DMS153 treated with DMSO at 0.1 percent for 48 hours (cell line): ENCODE results near the gene ARAP3.

Source experiments
- DNase-seq: peaks from one replicate; lab custom pipeline; 2025; ENCODE audit not compliant: unreplicated experiment; lab: John Stamatoyannopoulos, UW

The ARAP3 gene

GRCh38 chr5:141641634-141642267 is 40.3 kb downstream of the ARAP3 start:
- no peak for DNase-seq

- no peak for DNase-seq
Observed at GRCh38 chr5:141640698-141641097, 41.3 kb downstream of the ARAP3 start.

DNA sequence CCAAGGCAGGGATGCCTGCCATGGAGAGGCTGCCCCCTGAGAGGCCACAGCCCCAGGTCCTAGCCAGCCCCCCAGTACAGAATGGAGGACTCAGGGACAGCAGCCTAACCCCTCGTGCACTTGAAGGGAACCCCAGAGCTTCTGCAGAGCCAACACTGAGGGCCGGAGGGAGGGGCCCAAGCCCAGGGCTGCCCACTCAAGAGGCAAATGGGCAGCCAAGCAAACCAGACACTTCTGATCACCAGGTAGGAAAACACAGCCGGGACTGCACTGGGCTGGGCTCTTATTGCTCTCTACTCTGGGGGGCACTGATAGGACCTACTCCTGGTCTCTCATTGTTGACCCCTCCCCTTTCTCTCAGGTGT is 42.0 kb downstream of the ARAP3 start:
- DNase-seq = no peak

DNA sequence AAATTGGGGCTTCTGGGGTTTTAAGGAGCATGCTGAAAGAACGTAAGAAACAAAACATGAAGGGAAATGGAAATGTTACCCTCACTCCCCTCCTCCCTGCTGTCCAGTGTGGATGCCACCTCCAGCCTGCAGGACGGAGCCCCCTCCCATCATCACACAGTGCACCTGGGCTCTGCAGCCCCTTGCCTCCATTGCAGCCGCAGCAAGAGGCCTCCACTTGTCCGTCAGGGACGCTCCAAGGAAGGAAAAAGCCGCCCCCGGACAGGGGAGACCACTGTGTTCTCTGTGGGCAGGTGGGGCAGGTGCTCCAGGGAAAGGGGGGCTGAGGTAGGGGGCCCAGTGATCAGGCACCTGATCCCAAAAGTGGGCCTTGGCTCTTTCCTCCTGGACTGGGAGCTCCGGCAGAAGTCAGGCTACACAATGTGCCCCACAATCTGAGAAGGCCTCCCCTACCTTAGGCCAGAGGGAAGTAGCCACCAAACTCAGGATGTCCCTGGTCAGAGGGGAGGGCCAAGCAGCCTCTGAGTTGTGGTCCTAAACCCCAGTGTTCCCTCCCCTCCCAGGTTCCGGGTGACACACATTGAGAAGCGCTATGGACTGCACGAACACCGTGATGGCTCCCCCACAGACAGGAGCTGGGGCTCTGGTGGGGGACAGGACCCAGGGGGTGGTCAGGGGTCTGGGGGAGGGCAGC is 42.5 kb downstream of the ARAP3 start:
- DNase-seq = no peak

DNA sequence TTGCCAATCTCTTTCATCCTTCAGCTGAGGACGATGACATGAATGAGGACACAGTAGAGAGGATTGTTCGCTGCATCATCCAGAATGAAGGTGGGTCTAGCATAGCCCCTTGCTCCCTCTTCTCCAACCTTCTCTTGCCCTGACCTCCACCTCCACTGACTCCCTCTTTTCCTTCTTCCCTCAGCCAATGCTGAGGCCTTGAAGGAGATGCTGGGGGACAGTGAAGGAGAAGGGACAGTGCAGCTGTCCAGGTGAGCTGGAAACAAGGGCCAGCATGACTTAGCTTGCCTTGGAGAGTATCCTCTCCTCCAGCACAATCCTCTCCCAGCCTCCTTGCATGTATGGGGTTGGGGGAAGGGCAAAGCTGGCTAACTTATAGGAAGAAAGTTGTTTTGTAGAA is 43.3 kb downstream of the ARAP3 start:
- no peak for DNase-seq

DNA sequence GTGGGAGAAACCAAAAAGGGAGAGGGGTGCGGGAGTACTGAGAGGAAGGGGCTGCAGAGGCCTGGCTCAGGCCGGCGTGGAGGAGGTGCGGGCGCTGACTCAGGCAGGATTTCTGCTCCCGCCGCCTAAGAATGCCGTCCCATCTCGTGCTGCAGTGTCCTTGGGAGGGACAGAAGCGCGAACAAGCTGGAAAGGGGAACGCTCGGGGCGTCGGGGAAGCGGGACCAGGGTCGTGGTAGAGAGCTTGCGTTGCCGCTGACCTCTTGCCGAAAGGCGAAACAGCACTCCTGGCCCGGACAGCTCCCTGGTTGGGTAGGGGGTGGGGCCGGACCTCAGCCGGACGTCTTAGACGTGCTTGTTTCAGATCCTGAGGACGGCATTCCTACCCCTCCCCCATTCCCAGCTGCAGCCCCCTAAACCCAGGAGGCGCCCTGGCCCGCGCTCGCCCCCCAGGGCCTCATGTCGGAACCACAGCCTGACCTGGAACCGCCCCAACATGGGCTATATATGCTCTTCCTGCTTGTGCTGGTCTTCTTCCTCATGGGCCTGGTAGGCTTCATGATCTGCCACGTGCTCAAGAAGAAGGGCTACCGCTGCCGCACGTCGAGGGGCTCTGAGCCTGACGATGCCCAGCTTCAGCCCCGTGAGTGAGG is 44.1 kb downstream of the ARAP3 start:
- no peak for DNase-seq

DNA sequence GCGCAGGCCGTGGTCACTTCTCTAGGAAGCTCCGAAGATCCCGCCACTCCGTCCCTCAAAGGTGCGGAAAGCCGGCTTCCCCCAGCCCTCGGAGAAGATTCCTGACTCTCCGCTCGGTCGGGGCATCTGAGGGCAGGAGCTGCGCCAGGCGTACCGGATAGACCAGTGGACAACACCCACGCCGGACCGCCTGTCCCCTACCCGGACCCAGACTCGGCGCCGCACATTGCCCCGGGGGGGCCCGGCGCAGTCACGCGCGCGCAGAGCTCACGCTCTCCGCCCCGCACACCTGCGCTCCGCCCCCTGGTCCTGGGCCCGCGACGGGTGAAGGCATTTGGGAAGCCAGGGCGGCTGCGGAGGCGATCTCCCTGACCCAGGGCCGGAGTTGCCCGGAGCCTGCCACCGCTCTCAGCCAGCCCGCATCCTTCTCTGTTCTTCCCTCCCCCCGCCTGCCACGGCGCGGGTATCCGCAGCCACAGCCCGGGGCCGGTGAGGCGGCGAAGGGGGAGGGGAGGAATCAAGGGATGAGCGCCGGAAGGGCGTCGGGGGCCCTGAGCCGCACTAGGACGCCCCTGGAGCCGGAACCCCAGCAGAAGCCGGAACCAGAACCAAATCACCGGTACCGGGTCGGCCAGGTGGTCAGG is 44.8 kb downstream of the ARAP3 start:
- no peak for DNase-seq

- DNase-seq = peak; percentile 56
Observed at GRCh38 chr5:141636413-141637122, 45.5 kb downstream of the ARAP3 start, which contains the start of the genes HDAC3 and RELL2. Gene HDAC3 (minus strand): TSS chr5:141636849. CDS start chr5:141636790, 59 bp downstream. Gene RELL2 (plus strand): TSS chr5:141636997. CDS start chr5:141638226, 1,229 bp downstream.

- no peak for DNase-seq
Observed at GRCh38 chr5:141636106-141636412, 46.0 kb downstream of the ARAP3 start.

DNA sequence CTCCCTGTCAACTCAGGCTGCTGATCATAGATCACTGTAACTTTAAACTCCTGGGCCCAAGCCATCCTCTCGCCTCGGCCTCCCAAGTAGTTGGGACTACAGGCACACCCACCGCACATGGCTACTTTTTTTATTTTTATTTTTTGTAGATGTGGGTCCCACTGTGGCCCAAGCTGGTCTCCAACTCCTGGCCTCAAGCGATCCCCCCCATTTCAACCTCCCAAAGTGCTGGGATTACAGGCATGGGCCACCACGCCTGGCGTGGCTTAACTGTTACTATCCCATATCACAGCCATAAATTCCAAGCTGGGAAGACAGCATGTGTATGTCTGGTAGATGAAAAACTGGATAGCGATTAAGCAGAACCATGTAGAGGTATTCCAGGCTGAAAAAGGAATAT is 46.4 kb downstream of the ARAP3 start:
- DNase-seq = no peak

GRCh38 chr5:141634720-141635119 is 47.3 kb downstream of the ARAP3 start:
- DNase-seq = no peak

GRCh38 chr5:141633871-141634561 is 48.0 kb downstream of the ARAP3 start:
- no peak for DNase-seq

- DNase-seq = no peak
Observed at GRCh38 chr5:141632650-141633049, 49.4 kb downstream of the ARAP3 start.

GRCh38 chr5:141630570-141631140 is 51.4 kb downstream of the ARAP3 start:
- DNase-seq = no peak

GRCh38 chr5:141628175-141628788 is 53.7 kb downstream of the ARAP3 start:
- no peak for DNase-seq

GRCh38 chr5:141623611-141624010 is 58.4 kb downstream of the ARAP3 start:
- no peak for DNase-seq

DNA sequence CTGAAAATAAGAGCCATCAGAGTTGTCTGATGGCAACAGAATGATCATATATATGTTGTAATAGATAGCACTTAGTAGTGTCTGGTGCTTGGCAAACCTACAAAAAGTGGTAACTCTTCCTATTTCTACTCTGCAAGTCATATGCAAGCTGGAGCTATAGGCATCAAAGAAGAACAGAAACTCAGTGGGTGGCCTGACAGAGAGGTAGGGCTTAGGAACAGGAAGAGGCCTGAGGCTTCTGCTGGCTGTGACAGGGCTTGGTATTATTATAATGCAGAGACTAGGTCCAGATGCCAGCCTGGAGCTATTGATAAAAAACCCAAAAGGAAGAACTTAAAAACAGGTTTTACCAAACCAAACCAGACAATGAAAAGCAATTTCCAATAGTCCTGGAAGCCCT is 58.8 kb downstream of the ARAP3 start:
- DNase-seq = no peak

GRCh38 chr5:141618804-141619554 is 63.1 kb downstream of the ARAP3 start, which contains the start of gene DIAPH1:
Gene DIAPH1 (minus strand): TSS chr5:141619000. CDS start chr5:141618914, 86 bp downstream.
- peak; percentile 76 for DNase-seq
